K562 (cell line): ENCODE measurements around the gene SLC19A1. TPM values are rescaled to one million over a fixed set of nuclear protein-coding genes. Genes with fewer than 3 reads are reported as not detected.

Experiments used
- EHMT2 ChIP-seq: fragments of 450-650 bp; IDR thresholded peaks from 2 replicates; pipeline ENCODE4 v1.6.1; 2018; ENCODE audit warnings: antibody characterized with exemption
- FIP1L1 ChIP-seq: fragments of 200-400 bp; formaldehyde crosslinking; IDR thresholded peaks from 2 replicates; pipeline ENCODE4 v1.6.1; 2018; ENCODE audit warnings: mild to moderate bottlenecking, low read depth, low read length; ENCODE audit not compliant: poor library complexity, severe bottlenecking
- GABPA ChIP-seq: fragments of 200-800 bp; sonication (Bioruptor generic); conservative IDR thresholded peaks from 2 replicates; pipeline ENCODE4 v1.6.1; 2016; ENCODE audit warnings: low read depth, missing genetic modification characterization, missing compliant biosample characterization
- MBD2 ChIP-seq: sonication (generic); IDR thresholded peaks from 2 replicates; pipeline ENCODE4 v1.6.1; 2016; ENCODE audit warnings: low read depth, borderline replicate concordance
- MCM2 ChIP-seq: fragments of 450-650 bp; IDR thresholded peaks from 2 replicates; pipeline ENCODE4 v1.6.1; 2017; ENCODE audit warnings: low read depth, mild to moderate bottlenecking
- MEF2D ChIP-seq: conservative IDR thresholded peaks from 2 replicates; pipeline ENCODE4 v1.6.1; 2016; ENCODE audit warnings: low read depth, missing genetic modification characterization, missing compliant biosample characterization
- PTRF ChIP-seq: fragments of 450-650 bp; IDR thresholded peaks from 2 replicates; pipeline ENCODE4 v1.6.1; 2016; ENCODE audit warnings: mild to moderate bottlenecking, missing genetic modification characterization, missing compliant biosample characterization
- RBM25 ChIP-seq: fragments of 200-400 bp; formaldehyde crosslinking; IDR thresholded peaks from 2 replicates; pipeline ENCODE4 v1.6.1; 2018; ENCODE audit warnings: low read length, low read depth, moderate library complexity; ENCODE audit not compliant: severe bottlenecking
- SIX5 ChIP-seq, 2 experiments: IDR thresholded peaks; 2 replicates each; pipeline ENCODE4 v1.6.1; 2011; ENCODE audit warnings: low read length in 2 of 2, borderline replicate concordance in 1 of 2, low read depth in 1 of 2, mild to moderate bottlenecking in 1 of 2, moderate library complexity in 1 of 2; ENCODE audit not compliant: insufficient read depth in 1 of 2
- SMARCE1 ChIP-seq: fragments of 450-650 bp; IDR thresholded peaks from 2 replicates; pipeline ENCODE4 v1.7.1; 2016; ENCODE audit warnings: mild to moderate bottlenecking
- SNRNP70 ChIP-seq: fragments of 200-400 bp; formaldehyde crosslinking; optimal IDR thresholded peaks from 2 replicates; pipeline ENCODE3; 2017; ENCODE audit warnings: low read depth, low read length
- SRF ChIP-seq, 2 experiments: fragments of 250-450, 450-650 bp in 1 of 2; sonication (Bioruptor Pico) in 1 of 2; sonication (generic) in 1 of 2; formaldehyde crosslinking; IDR thresholded peaks; 2 replicates each; pipeline versions ENCODE4 v1.5.0 to v1.5.1; 2020 to 2022; ENCODE audit warnings: mild to moderate bottlenecking in 1 of 2, missing genetic modification reagents in 1 of 2
- STAG1 ChIP-seq: sonication (generic); formaldehyde crosslinking; IDR thresholded peaks from 2 replicates; pipeline ENCODE4 v1.5.0; 2020; ENCODE audit warnings: missing genetic modification reagents, borderline replicate concordance
- U2AF1 ChIP-seq: fragments of 200-400 bp; formaldehyde crosslinking; optimal IDR thresholded peaks from 2 replicates; pipeline ENCODE3; 2017; ENCODE audit warnings: mild to moderate bottlenecking, low read depth, low read length, moderate library complexity
- XRCC3 ChIP-seq: fragments of 450-650 bp; IDR thresholded peaks from 2 replicates; pipeline ENCODE4 v1.6.1; 2017; ENCODE audit warnings: mild to moderate bottlenecking, moderate library complexity
- ZNF143 ChIP-seq: sonication (generic); formaldehyde crosslinking; IDR thresholded peaks from 2 replicates; pipeline ENCODE4 v1.9.0; 2022; ENCODE audit warnings: mild to moderate bottlenecking, missing genetic modification reagents
- polyA plus RNA-seq, 8 experiments: library from polyadenylated mRNA; depleted of rRNA in 4 of 8; stranded (reverse) in 5 of 8; unstranded in 3 of 8; fragments of >200 nt; fragmentation: Nextera tagmentation in 2 of 8; fragmentation: Illumina TruSeq in 1 of 8; extraction: Ambion mirVana in 2 of 8; extraction: Trizol in 1 of 8; gene quantifications; 2 replicates each; pipeline versions ENCODE4 v1.2.1 to v1.2.3, GENCODE V29; 2011 to 2014; ENCODE audit warnings: inconsistent platforms in 1 of 8, missing spikeins in 1 of 8
- total RNA-seq, 7 experiments: library from RNA; depleted of rRNA in 6 of 7; stranded (reverse); fragments of >200 nt in 6 of 7; fragmentation: Illumina TruSeq in 2 of 7; extraction: Trizol in 2 of 7; gene quantifications; 2 replicates each; pipeline versions ENCODE4 v1.2.1 to v1.2.3, GENCODE V29; 2011 to 2021; ENCODE audit warnings: low replicate concordance in 1 of 7
- TF ChIP-seq, protein P1 (sequence below): conservative IDR thresholded peaks from 2 replicates; pipeline ENCODE4 v1.6.1; 2011; ENCODE audit warnings: low read depth, mild to moderate bottlenecking, low read length; ENCODE audit not compliant: control insufficient read depth
- TF ChIP-seq, protein P2 (sequence below): fragments of 250-450 bp; sonication (Bioruptor Pico); IDR thresholded peaks from 2 replicates; pipeline ENCODE4 v1.8.0; 2022; ENCODE audit warnings: moderate library complexity, mild to moderate bottlenecking, inconsistent platforms
- TF ChIP-seq, protein P3 (sequence below): fragments of 450-650 bp; IDR thresholded peaks from 2 replicates; pipeline ENCODE4 v1.6.1; 2018; ENCODE audit not compliant: partially characterized antibody
- TF ChIP-seq, protein P4 (sequence below), 3 experiments: IDR thresholded peaks in 2 of 3; conservative IDR thresholded peaks in 1 of 3; 2 replicates each; pipeline ENCODE4 v1.5.1; 2011 to 2012; ENCODE audit warnings: low read length in 3 of 3, mild to moderate bottlenecking in 3 of 3, control low read depth in 2 of 3, improper control_type of control experiment in 1 of 3, inconsistent platforms in 1 of 3, low read depth in 1 of 3, mixed read lengths in 1 of 3, moderate library complexity in 1 of 3; ENCODE audit not compliant: insufficient read depth in 2 of 3

Gene SLC19A1
- total and polyA plus RNA-seq, 9 of the 15 experiments (the other 6 are each of a cell fraction or from before 2014, with no cell fraction given) = 0.65 to 88.7 (median 12.0) TPM

DNA sequence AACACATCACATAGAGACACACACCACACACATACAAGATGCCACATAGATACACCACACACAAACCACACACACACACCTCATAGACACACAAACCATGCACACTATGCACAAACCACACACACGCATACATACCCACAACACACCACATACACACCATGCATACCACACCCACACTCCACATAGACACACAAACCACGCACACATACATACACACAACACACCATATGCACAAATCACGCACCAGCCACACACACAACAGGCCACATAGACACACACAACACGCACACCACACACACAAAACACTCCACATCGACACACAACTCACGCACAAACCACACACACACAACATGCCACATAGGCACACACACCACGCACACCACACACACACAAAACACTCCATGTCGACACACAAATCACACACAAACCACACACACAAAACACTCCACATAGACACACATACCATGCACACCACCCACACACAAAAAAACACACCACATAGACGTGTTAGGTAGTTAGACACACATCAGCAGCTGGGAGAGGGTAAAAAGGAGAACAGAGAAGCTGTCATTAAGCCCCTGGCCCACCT lies 49.5 kb upstream of the SLC19A1 start (continued):
- no peak for TF ChIP-seq SNRNP70
- TF ChIP-seq, protein P1, sequence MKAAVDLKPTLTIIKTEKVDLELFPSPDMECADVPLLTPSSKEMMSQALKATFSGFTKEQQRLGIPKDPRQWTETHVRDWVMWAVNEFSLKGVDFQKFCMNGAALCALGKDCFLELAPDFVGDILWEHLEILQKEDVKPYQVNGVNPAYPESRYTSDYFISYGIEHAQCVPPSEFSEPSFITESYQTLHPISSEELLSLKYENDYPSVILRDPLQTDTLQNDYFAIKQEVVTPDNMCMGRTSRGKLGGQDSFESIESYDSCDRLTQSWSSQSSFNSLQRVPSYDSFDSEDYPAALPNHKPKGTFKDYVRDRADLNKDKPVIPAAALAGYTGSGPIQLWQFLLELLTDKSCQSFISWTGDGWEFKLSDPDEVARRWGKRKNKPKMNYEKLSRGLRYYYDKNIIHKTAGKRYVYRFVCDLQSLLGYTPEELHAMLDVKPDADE = no peak
- TF ChIP-seq GABPA (tag) = no peak
- no peak for TF ChIP-seq SMARCE1
- no peak for TF ChIP-seq ZNF143
- no peak for TF ChIP-seq U2AF1
- TF ChIP-seq, protein P2, sequence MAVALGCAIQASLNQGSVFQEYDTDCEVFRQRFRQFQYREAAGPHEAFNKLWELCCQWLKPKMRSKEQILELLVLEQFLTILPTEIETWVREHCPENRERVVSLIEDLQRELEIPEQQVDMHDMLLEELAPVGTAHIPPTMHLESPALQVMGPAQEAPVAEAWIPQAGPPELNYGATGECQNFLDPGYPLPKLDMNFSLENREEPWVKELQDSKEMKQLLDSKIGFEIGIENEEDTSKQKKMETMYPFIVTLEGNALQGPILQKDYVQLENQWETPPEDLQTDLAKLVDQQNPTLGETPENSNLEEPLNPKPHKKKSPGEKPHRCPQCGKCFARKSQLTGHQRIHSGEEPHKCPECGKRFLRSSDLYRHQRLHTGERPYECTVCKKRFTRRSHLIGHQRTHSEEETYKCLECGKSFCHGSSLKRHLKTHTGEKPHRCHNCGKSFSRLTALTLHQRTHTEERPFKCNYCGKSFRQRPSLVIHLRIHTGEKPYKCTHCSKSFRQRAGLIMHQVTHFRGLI (CRISPR knock-in tag) = no peak
- TF ChIP-seq MCM2 = no peak
- no peak for TF ChIP-seq FIP1L1
- TF ChIP-seq, protein P3, sequence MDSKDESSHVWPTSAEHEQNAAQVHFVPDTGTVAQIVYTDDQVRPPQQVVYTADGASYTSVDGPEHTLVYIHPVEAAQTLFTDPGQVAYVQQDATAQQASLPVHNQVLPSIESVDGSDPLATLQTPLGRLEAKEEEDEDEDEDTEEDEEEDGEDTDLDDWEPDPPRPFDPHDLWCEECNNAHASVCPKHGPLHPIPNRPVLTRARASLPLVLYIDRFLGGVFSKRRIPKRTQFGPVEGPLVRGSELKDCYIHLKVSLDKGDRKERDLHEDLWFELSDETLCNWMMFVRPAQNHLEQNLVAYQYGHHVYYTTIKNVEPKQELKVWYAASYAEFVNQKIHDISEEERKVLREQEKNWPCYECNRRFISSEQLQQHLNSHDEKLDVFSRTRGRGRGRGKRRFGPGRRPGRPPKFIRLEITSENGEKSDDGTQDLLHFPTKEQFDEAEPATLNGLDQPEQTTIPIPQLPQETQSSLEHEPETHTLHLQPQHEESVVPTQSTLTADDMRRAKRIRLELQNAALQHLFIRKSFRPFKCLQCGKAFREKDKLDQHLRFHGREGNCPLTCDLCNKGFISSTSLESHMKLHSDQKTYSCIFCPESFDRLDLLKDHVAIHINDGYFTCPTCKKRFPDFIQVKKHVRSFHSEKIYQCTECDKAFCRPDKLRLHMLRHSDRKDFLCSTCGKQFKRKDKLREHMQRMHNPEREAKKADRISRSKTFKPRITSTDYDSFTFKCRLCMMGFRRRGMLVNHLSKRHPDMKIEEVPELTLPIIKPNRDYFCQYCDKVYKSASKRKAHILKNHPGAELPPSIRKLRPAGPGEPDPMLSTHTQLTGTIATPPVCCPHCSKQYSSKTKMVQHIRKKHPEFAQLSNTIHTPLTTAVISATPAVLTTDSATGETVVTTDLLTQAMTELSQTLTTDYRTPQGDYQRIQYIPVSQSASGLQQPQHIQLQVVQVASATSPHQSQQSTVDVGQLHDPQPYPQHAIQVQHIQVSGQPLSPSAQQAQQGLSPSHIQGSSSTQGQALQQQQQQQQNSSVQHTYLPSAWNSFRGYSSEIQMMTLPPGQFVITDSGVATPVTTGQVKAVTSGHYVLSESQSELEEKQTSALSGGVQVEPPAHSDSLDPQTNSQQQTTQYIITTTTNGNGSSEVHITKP = no peak
- no peak for TF ChIP-seq MEF2D (tag)
- TF ChIP-seq EHMT2 = 0 out of 2 replicates have a peak, but pooled peaks have one; percentile 53
- TF ChIP-seq PTRF (tag) = no peak
- TF ChIP-seq MBD2 = no peak
- TF ChIP-seq STAG1 (CRISPR knock-in tag) = no peak
- TF ChIP-seq RBM25 = no peak
- TF ChIP-seq XRCC3 = no peak
- TF ChIP-seq SRF (CRISPR knock-in tag; IDR thresholded peaks at IDR 0.05) = peak in 1 of 2 experiments; percentile 52; a peak in 1 of 4 replicates
- TF ChIP-seq SIX5 (IDR thresholded peaks at IDR 0.05; ENCODE audit: borderline replicate concordance in 1 of 2, insufficient read depth in 1 of 2, low read depth in 1 of 2, low read length in 2 of 2) = no peak; a peak in 1 of 4 replicates
- TF ChIP-seq, protein P4, sequence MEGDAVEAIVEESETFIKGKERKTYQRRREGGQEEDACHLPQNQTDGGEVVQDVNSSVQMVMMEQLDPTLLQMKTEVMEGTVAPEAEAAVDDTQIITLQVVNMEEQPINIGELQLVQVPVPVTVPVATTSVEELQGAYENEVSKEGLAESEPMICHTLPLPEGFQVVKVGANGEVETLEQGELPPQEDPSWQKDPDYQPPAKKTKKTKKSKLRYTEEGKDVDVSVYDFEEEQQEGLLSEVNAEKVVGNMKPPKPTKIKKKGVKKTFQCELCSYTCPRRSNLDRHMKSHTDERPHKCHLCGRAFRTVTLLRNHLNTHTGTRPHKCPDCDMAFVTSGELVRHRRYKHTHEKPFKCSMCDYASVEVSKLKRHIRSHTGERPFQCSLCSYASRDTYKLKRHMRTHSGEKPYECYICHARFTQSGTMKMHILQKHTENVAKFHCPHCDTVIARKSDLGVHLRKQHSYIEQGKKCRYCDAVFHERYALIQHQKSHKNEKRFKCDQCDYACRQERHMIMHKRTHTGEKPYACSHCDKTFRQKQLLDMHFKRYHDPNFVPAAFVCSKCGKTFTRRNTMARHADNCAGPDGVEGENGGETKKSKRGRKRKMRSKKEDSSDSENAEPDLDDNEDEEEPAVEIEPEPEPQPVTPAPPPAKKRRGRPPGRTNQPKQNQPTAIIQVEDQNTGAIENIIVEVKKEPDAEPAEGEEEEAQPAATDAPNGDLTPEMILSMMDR (IDR thresholded peaks at IDR 0.05 in 2 of 3, conservative IDR thresholded peaks at IDR 0.05 in 1 of 3; ENCODE audit: insufficient read depth in 2 of 3, low read depth in 1 of 3, low read length in 3 of 3) = no peak
